ENCODE data around the gene HRH2. TPM values are rescaled to one million over a fixed set of nuclear protein-coding genes. Genes with fewer than 3 reads are reported as not detected.

HRH2 gene, protein sequence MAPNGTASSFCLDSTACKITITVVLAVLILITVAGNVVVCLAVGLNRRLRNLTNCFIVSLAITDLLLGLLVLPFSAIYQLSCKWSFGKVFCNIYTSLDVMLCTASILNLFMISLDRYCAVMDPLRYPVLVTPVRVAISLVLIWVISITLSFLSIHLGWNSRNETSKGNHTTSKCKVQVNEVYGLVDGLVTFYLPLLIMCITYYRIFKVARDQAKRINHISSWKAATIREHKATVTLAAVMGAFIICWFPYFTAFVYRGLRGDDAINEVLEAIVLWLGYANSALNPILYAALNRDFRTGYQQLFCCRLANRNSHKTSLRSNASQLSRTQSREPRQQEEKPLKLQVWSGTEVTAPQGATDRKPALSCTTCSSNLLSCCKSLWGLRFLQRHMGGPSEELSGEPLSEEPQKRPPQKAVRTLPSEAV
- total RNA-seq: 1 to 10 TPM; 1.7 to 6.1 (median 2.6) TPM

DNA sequence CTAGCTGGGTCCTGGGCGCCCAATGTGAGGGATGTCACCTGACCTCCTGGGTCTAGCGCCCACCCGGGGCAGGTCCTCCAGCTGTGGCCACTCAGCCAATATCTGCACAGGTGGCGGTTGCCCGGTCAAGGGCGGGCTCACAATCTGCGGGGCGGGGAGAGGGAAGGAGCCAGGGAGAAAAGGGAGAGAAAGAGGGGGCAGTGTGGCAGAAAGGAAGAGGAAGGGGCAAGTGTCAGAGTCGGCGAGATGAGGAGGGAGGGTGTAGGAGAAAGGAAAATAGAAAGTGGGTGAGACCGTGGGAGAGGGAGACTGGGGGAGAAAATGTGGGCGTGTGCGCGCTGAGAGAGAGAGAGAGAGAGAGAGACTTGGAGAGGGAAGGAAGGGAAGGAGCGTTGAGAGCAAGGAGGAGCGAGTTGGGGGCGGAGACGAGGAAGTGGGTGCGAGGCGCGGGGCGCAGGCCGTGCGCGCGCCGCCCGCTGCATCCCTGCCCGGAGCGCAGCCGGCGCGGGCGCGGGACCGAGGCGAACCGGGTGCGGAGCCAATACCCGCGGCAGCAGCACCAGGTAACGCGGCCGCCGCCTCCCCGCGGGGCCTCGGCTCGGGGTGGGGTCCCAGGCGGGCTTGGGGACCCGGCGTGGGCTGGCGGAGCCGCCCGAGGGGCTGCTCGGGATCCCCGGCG is at the start of gene HRH2:
Gene HRH2 (plus strand): TSS at position 479 of the 679 bp plus-strand sequence. CDS start 25,163 bp downstream, outside the sequence.
- Histone ChIP-seq H3K4me1 (peaks cover 0 to 19% (median 0%) of the 10 kb centered on the region in 3 donors), H3K36me3 (no peaks in the 10 kb centered on the region), H3K9me3 (no peaks in the 10 kb centered on the region), H3K4me3 (peak within 1 kb of the TSS; percentile 9 to 55), H3K27ac (peak within 1 kb of the TSS in 3 of 4 donors; percentile 28 to 60 (median 53)), H3K27me3 (peaks cover 67% of the 10 kb centered on the region)
- 0 to 1% methylated on average over 13 to 31 of the region's 58 CpGs for WGBS, 2 donors (ENCODE audit: low coverage in 1 of 2)
- TF ChIP-seq POLR2AphosphoS5 (IDR thresholded peaks at IDR 0.05) (no peak), EP300 (IDR thresholded peaks at IDR 0.05) (no peak), POLR2A (IDR thresholded peaks at IDR 0.05) (no peak), CTCF (IDR thresholded peaks at IDR 0.05) (no peak)
- no peak for ATAC-seq

DNA sequence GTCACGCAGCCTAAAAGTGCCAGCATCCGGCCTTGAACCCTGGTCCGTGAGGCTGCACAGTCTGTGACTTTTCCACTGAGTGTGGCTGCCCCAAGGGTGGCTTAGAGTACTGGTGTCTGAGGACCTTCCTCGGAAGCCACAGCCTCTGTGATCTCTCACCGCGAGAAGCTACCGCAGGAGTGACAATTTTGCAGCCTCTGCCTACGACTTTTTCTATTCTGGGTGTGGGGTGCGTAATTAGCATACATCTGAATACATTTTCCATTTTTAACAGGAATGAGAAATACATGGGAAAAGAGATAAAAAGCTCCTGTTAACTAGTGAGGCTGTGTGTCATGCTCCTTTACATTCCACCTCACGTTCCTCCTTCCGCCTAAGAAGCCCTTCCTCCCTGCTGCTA is 48.3 kb upstream of the HRH2 start:
- no peak for ATAC-seq
- TF ChIP-seq CTCF (IDR thresholded peaks at IDR 0.05): no peak
- TF ChIP-seq POLR2AphosphoS5 (IDR thresholded peaks at IDR 0.05): no peak
- TF ChIP-seq POLR2A (IDR thresholded peaks at IDR 0.05): no peak
- TF ChIP-seq EP300 (IDR thresholded peaks at IDR 0.05): no peak

GRCh38 chr5:175610381-175610780 is 47.5 kb upstream of the HRH2 start:
- no peak for TF ChIP-seq CTCF (IDR thresholded peaks at IDR 0.05)
- no peak for TF ChIP-seq EP300 (IDR thresholded peaks at IDR 0.05)
- TF ChIP-seq POLR2A (IDR thresholded peaks at IDR 0.05): no peak
- TF ChIP-seq POLR2AphosphoS5 (IDR thresholded peaks at IDR 0.05): no peak
- peaks cover 41% of the 10 kb centered on the region for H3K27me3 ChIP-seq
- 75 to 91% methylated on average over 4 to 5 of the region's 5 CpGs for WGBS, 2 donors (ENCODE audit: low coverage in 1 of 2)
- no peaks in the 10 kb centered on the region for H3K4me1 ChIP-seq
- no peak overlapping the region for H3K4me3 ChIP-seq
- no peak overlapping the region for H3K27ac ChIP-seq
- H3K9me3 ChIP-seq: no peaks in the 10 kb centered on the region
- no peak for ATAC-seq
- H3K36me3 ChIP-seq: no peaks in the 10 kb centered on the region

More for the DNA sequence above, 48.3 kb upstream of the HRH2 start:
- no peak overlapping the region for H3K27ac ChIP-seq
- no peaks in the 10 kb centered on the region for H3K4me1 ChIP-seq
- H3K27me3 ChIP-seq: peaks cover 41% of the 10 kb centered on the region
- WGBS, 2 donors (ENCODE audit: low coverage in 1 of 2): 78 to 89% methylated on average over 5 to 7 of the region's 11 CpGs
- no peak overlapping the region for H3K4me3 ChIP-seq
- no peaks in the 10 kb centered on the region for H3K36me3 ChIP-seq
- no peaks in the 10 kb centered on the region for H3K9me3 ChIP-seq

- Histone ChIP-seq H3K9me3 (no peaks in the 10 kb centered on the region), H3K27me3 (peaks cover 41% of the 10 kb centered on the region), H3K36me3 (no peaks in the 10 kb centered on the region), H3K4me1 (no peaks in the 10 kb centered on the region), H3K4me3 (no peak overlapping the region), H3K27ac (no peak overlapping the region)
- TF ChIP-seq POLR2A (IDR thresholded peaks at IDR 0.05) (no peak), POLR2AphosphoS5 (IDR thresholded peaks at IDR 0.05) (no peak), CTCF (IDR thresholded peaks at IDR 0.05) (no peak), EP300 (IDR thresholded peaks at IDR 0.05) (no peak)
- no peak for ATAC-seq
- 42 to 90% methylated on average over 2 of the region's 3 CpGs for WGBS, 2 donors (ENCODE audit: low coverage in 1 of 2)
These were observed 47.0 kb upstream of the HRH2 start for GRCh38 chr5:175610898-175611297.
